COLO829 (cell line): ENCODE measurements around the gene FLOT1.
A peak's percentile ranks its signal among the peaks of the same experiment; 100 is the strongest.
"Not testable (repeated sequence)": the region's sequence is repeated elsewhere in the genome, so short reads cannot be mapped to it uniquely, and the experiment has no call there.

Experiments
- DNase-seq: peaks from one replicate; pipeline ENCODE4 v3.0.0; 2012; ENCODE audit warnings: low spot score

Gene FLOT1

GRCh38 chr6:30747300-30747687, 4.8 kb upstream of the FLOT1 start:
- no peak for DNase-seq

GRCh38 chr6:30744054-30744805, 1.7 kb upstream of the FLOT1 start, which contains the start of gene IER3:
Gene IER3, minus strand, starts transcription at chr6:30744547. Its CDS starts 29 bp downstream, at chr6:30744518.
- DNase-seq: peak; percentile 84

- no peak for DNase-seq
Measured at GRCh38 chr6:30743099-30744053, 889 bp upstream of the FLOT1 start.

GRCh38 chr6:30741789-30742315, 635 bp downstream of the FLOT1 start:
- no peak for DNase-seq

- DNase-seq: no peak
Measured at GRCh38 chr6:30741063-30741779, 1.3 kb downstream of the FLOT1 start.

GRCh38 chr6:30740540-30740870, 2.0 kb downstream of the FLOT1 start:
- no peak for DNase-seq

GRCh38 chr6:30738532-30738931, 4.0 kb downstream of the FLOT1 start:
- no peak for DNase-seq

GRCh38 chr6:30735668-30736314, 6.7 kb downstream of the FLOT1 start:
- no peak for DNase-seq

GRCh38 chr6:30732237-30732943, 10.1 kb downstream of the FLOT1 start:
- DNase-seq: no peak

GRCh38 chr6:30730601-30731435, 11.7 kb downstream of the FLOT1 start:
- DNase-seq: no peak

- DNase-seq: no peak
Measured at GRCh38 chr6:30727920-30728553, 14.4 kb downstream of the FLOT1 start.

- no peak for DNase-seq
Measured at GRCh38 chr6:30726506-30727413, 15.7 kb downstream of the FLOT1 start.

GRCh38 chr6:30725713-30726505, 16.6 kb downstream of the FLOT1 start:
- no peak for DNase-seq

GRCh38 chr6:30724906-30725667, 17.4 kb downstream of the FLOT1 start:
- DNase-seq: no peak

- DNase-seq: not testable (repeated sequence)
Measured at GRCh38 chr6:30723843-30724741, 18.4 kb downstream of the FLOT1 start.
